Erythroblast (primary cell): ENCODE measurements around the gene ZFPL1.

ENCODE experiments used
- GATA1 ChIP-seq: IDR thresholded peaks from 2 replicates; pipeline ENCODE4 v1.6.1; 2011; ENCODE audit warnings: low read depth, mild to moderate bottlenecking, control low read depth, low read length, moderate library complexity
- POLR2A ChIP-seq: IDR thresholded peaks from 2 replicates; pipeline ENCODE4 v1.6.1; 2011; ENCODE audit warnings: mild to moderate bottlenecking, low read length

GRCh38 chr11:65058012-65058411 lies 26.0 kb upstream of the ZFPL1 start:
- TF ChIP-seq POLR2A = no peak
- no peak for TF ChIP-seq GATA1
